K562 (cell line): Measurements from ENCODE around the gene AJUBA. TPM values are rescaled to one million over a fixed set of nuclear protein-coding genes. Genes with fewer than 3 reads are reported as not detected.

ENCODE experiments used
- ATAC-seq: fragments of 200-7000 bp; cut with Tn5 transposase; 3 replicates; pipeline ENCODE4 v1.9.1; 2020; ENCODE audit warnings: moderate library complexity
- BruUV-seq: library from RNA; stranded (reverse); fragments of 400-500 nt; replicated peaks from 2 replicates; lab custom pipeline; 2021; lab: Mats Ljungman, UMichigan
- CTCF ChIA-PET: fragments of 300-600 bp; formaldehyde crosslinking; extraction: SDS; loops from one replicate; lab custom pipeline; 2021; ENCODE audit warnings: low intra/inter-chr PET ratio; lab: Yijun Ruan, JAX
- POLR2A ChIA-PET: fragments of 300-600, 350-650 bp; sonication (Branson Sonifier 250); formaldehyde crosslinking; extraction: SDS; loops from one replicate; lab custom pipeline; 2021; ENCODE audit warnings: antibody characterized with exemption, inconsistent platforms; lab: Yijun Ruan, JAX
- DNase-seq, 4 experiments: peaks; one replicate each; pipeline versions ENCODE4 v3.0.0 to v3.0.0-alpha.2; 2011 to 2018; ENCODE audit warnings: low spot score in 3 of 4, mixed read lengths in 3 of 4; ENCODE audit errors: extremely low read depth in 1 of 4
- FAIRE-seq: peaks from 2 replicates; lab custom pipeline; 2011; peaks lifted over from hg19 to GRCh38; lab: Jason Lieb, UNC
- H2AFZ ChIP-seq: 2 replicates; pipeline ENCODE4 v1.6.0; 2011; ENCODE audit warnings: low read depth, low read length, control low read depth, inconsistent platforms
- H3K27ac ChIP-seq: fragments of 200-600 bp; 3 replicates; pipeline ENCODE4 v1.8.0; 2011; ENCODE audit warnings: low read depth, mild to moderate bottlenecking, control low read depth, inconsistent platforms, low read length, moderate library complexity, mixed read lengths; ENCODE audit errors: extremely low read depth
- H3K27me3 ChIP-seq, 2 experiments: fragments of 300-600 bp in 1 of 2; 2 replicates in 1 of 2; 3 replicates in 1 of 2; pipeline versions ENCODE4 v1.6.0 to v1.8.0; 2011; ENCODE audit warnings: inconsistent platforms in 2 of 2, low read length in 2 of 2, mild to moderate bottlenecking in 1 of 2, mixed read lengths in 1 of 2, moderate library complexity in 1 of 2; ENCODE audit not compliant: control insufficient read depth in 2 of 2, insufficient read depth in 2 of 2
- H3K36me3 ChIP-seq: fragments of 300-600 bp; 3 replicates; pipeline ENCODE4 v1.8.0; 2011; ENCODE audit warnings: mild to moderate bottlenecking, low read length, inconsistent platforms; ENCODE audit not compliant: control insufficient read depth, insufficient read depth
- H3K4me1 ChIP-seq, 2 experiments: fragments of 200-600 bp in 1 of 2; replicated peaks in 1 of 2; 2 replicates in 1 of 2; 3 replicates in 1 of 2; pipeline versions ENCODE4 v1.5.1 to v1.8.0; 2011; ENCODE audit warnings: inconsistent platforms in 2 of 2, low read length in 2 of 2, mild to moderate bottlenecking in 1 of 2, mixed read lengths in 1 of 2, moderate library complexity in 1 of 2; ENCODE audit not compliant: control insufficient read depth in 2 of 2, insufficient read depth in 2 of 2
- H3K4me2 ChIP-seq: 2 replicates; pipeline ENCODE4 v1.6.1; 2011; ENCODE audit warnings: low read length, control low read depth, inconsistent platforms, mixed read lengths; ENCODE audit not compliant: insufficient read depth
- H3K4me3 ChIP-seq: fragments of 200-600 bp; sonication (generic), shearing (Covaris generic); 2 replicates; pipeline ENCODE4 v1.5.1; 2016; ENCODE audit warnings: control low read depth, inconsistent platforms
- H3K79me2 ChIP-seq: fragments of 200-600 bp; 3 replicates; pipeline ENCODE4 v1.8.0; 2011; ENCODE audit warnings: low read length, inconsistent platforms; ENCODE audit not compliant: control insufficient read depth, insufficient read depth
- H3K9ac ChIP-seq, 2 experiments: 2 replicates each; pipeline versions ENCODE4 v1.6.0 to v1.6.1; 2011; ENCODE audit warnings: low read depth in 2 of 2, low read length in 2 of 2, control low read depth in 1 of 2, inconsistent platforms in 1 of 2, mild to moderate bottlenecking in 1 of 2, mixed read lengths in 1 of 2; ENCODE audit not compliant: insufficient read depth in 1 of 2
- H3K9me1 ChIP-seq: one replicate; pipeline ENCODE4 v1.6.0; 2011; ENCODE audit warnings: inconsistent platforms, mild to moderate bottlenecking, low read length, moderate library complexity; ENCODE audit not compliant: control insufficient read depth, insufficient read depth
- H3K9me3 ChIP-seq: replicated peaks from 2 replicates; pipeline ENCODE4 v1.5.1; 2011; ENCODE audit warnings: low read depth, low read length, inconsistent platforms; ENCODE audit not compliant: control insufficient read depth, insufficient read depth
- H4K20me1 ChIP-seq: replicated peaks from 2 replicates; pipeline ENCODE4 v1.6.1; 2011; ENCODE audit warnings: low read length, inconsistent platforms, mixed read lengths; ENCODE audit not compliant: control insufficient read depth, insufficient read depth
- CC2D1A ChIP-seq: fragments of 450-650 bp; IDR thresholded peaks from 2 replicates; pipeline ENCODE4 v1.6.1; 2017; ENCODE audit warnings: mild to moderate bottlenecking
- DNMT1 ChIP-seq: fragments of 450-650 bp; IDR thresholded peaks from 2 replicates; pipeline ENCODE4 v1.6.1; 2016; ENCODE audit warnings: antibody characterized with exemption, mild to moderate bottlenecking
- FOSL1 ChIP-seq: fragments of 200-800 bp; sonication (Bioruptor generic); conservative IDR thresholded peaks from 2 replicates; pipeline ENCODE4 v1.6.1; 2016; ENCODE audit warnings: missing genetic modification characterization, missing compliant biosample characterization
- GTF2E2 ChIP-seq: fragments of 200-800 bp; sonication (Bioruptor generic); IDR thresholded peaks from 2 replicates; pipeline ENCODE4 v1.6.1; 2016; ENCODE audit warnings: missing genetic modification characterization, missing compliant biosample characterization
- HINFP ChIP-seq: fragments of 450-650 bp; conservative IDR thresholded peaks from 2 replicates; pipeline ENCODE4 v1.6.1; 2016; ENCODE audit warnings: missing genetic modification characterization, low read depth, mild to moderate bottlenecking, control low read depth, missing compliant biosample characterization
- MCM5 ChIP-seq: fragments of 450-650 bp; IDR thresholded peaks from 2 replicates; pipeline ENCODE4 v1.6.1; 2016; ENCODE audit warnings: low read depth
- RAD51 ChIP-seq: fragments of 450-650 bp; IDR thresholded peaks from 2 replicates; pipeline ENCODE4 v1.7.1; 2016; ENCODE audit warnings: low read depth, mild to moderate bottlenecking, borderline replicate concordance
- TRIM28 ChIP-seq: fragments of 450-650 bp; IDR thresholded peaks from 2 replicates; pipeline ENCODE4 v1.6.1; 2017
- USF2 ChIP-seq: sonication (generic); formaldehyde crosslinking; IDR thresholded peaks from 2 replicates; pipeline ENCODE4 v1.5.0; 2020; ENCODE audit warnings: missing genetic modification reagents
- ZNF212 ChIP-seq: fragments of 450-650 bp; formaldehyde crosslinking; IDR thresholded peaks from 2 replicates; pipeline ENCODE4 v1.4.0; 2020; ENCODE audit warnings: mild to moderate bottlenecking
- ZNF280B ChIP-seq: fragments of 250-450 bp; sonication (Bioruptor Pico); IDR thresholded peaks from 2 replicates; pipeline ENCODE4 v1.5.1; 2021; ENCODE audit warnings: mild to moderate bottlenecking
- ZNF395 ChIP-seq: fragments of 200-800 bp; sonication (Bioruptor generic); IDR thresholded peaks from 2 replicates; pipeline ENCODE4 v1.6.1; 2017; ENCODE audit warnings: missing genetic modification characterization, missing compliant biosample characterization
- WGBS: fragments of 100-300 bp; shearing (Covaris generic); methylation state at CpG from one replicate; pipeline ENCODE4 v1.1.6; 2016; ENCODE audit warnings: low coverage, mixed read lengths; ENCODE audit not compliant: insufficient coverage; ENCODE audit errors: missing lambda C conversion rate; 5-methylcytosine and 5-hydroxymethylcytosine counted together
- in situ Hi-C: fragments of 300-500 bp; cut with MboI; formaldehyde crosslinking; loops from 4 replicates; pipeline ENCODE4 v1.15.0; 2018; ENCODE audit warnings: inconsistent platforms, mixed read lengths
- intact Hi-C: fragments of 100-400 bp; cut with micrococcal nuclease; formaldehyde crosslinking; loops from 2 replicates; pipeline ENCODE4 v1.14.2; 2022
- polyA plus RNA-seq, 8 experiments: library from polyadenylated mRNA; depleted of rRNA in 4 of 8; stranded (reverse) in 5 of 8; unstranded in 3 of 8; fragments of >200 nt; fragmentation: Nextera tagmentation in 2 of 8; fragmentation: Illumina TruSeq in 1 of 8; extraction: Ambion mirVana in 2 of 8; extraction: Trizol in 1 of 8; gene quantifications; 2 replicates each; pipeline versions ENCODE4 v1.2.1 to v1.2.3, GENCODE V29; 2011 to 2014; ENCODE audit warnings: inconsistent platforms in 1 of 8, missing spikeins in 1 of 8
- total RNA-seq, 7 experiments: library from RNA; depleted of rRNA in 6 of 7; stranded (reverse); fragments of >200 nt in 6 of 7; fragmentation: Illumina TruSeq in 2 of 7; extraction: Trizol in 2 of 7; gene quantifications; 2 replicates each; pipeline versions ENCODE4 v1.2.1 to v1.2.3, GENCODE V29; 2011 to 2021; ENCODE audit warnings: low replicate concordance in 1 of 7

Gene AJUBA
- total and polyA plus RNA-seq, 9 of the 15 experiments (the other 6 are each of a cell fraction or from before 2014, with no cell fraction given), result 0.73 to 4.7 (median 2.8) TPM

GRCh38 chr14:22925513-22925912 lies 56.8 kb downstream of the AJUBA start (continued):
- TF ChIP-seq ZNF212 (no peak), TRIM28 (no peak)

GRCh38 chr14:22923746-22924145 lies 58.6 kb downstream of the AJUBA start:
- FAIRE-seq, result no peak
- in situ Hi-C loops, result no loop called here
- intact Hi-C loops, result no loop called here
- Histone ChIP-seq H3K9ac (no peak overlapping the region), H3K4me2 (no peak overlapping the region), H3K4me1 (peaks cover 9 to 30% of the 10 kb centered on the region in 2 experiments), H4K20me1 (no peaks in the 10 kb centered on the region), H3K27me3 (no peaks in the 10 kb centered on the region), H3K36me3 (peaks cover 85% of the 10 kb centered on the region), H3K27ac (no peak overlapping the region), H3K9me1 (no peaks in the 10 kb centered on the region), H3K9me3 (no peaks in the 10 kb centered on the region), H2AFZ (no peak overlapping the region), H3K4me3 (no peak overlapping the region), H3K79me2 (peaks cover 36% of the 10 kb centered on the region)
- no peak for DNase-seq
- POLR2A ChIA-PET, result interaction anchor here (0.7 to 1.1 kb wide), 3 partner anchors 15 to 1413 kb away, joined by 3 to 4 read pairs (median 3); partner anchors contain the start of gene METTL3
- CTCF ChIA-PET, result no interaction called here
- WGBS, result 100% methylated on average over 5 of the region's 5 CpGs
- no peak for TF ChIP-seq HINFP (tag)
- no peak for TF ChIP-seq ZNF395 (CRISPR knock-in tag)
- no peak for TF ChIP-seq USF2 (CRISPR knock-in tag)
- TF ChIP-seq FOSL1, result no peak
- no peak for TF ChIP-seq MCM5
- TF ChIP-seq RAD51, result no peak
- no peak for TF ChIP-seq GTF2E2 (tag)
- no peak for TF ChIP-seq ZNF280B
- TF ChIP-seq DNMT1, result no peak
- no peak for TF ChIP-seq CC2D1A
- ATAC-seq, result no peak
- BruUV-seq, result no TSS peak
